Glutamatergic neuron (in vitro differentiated cells): ENCODE results near the gene INSIG2. TPM values are rescaled to one million over a fixed set of nuclear protein-coding genes. Genes with fewer than 3 reads are reported as not detected.

ENCODE experiments used
- DNase-seq: peaks from one replicate; pipeline ENCODE4 v3.0.0; 2022
- H3K27ac Mint-ChIP-seq: one replicate; pipeline ENCODE4 v1.8.0; 2020; ENCODE audit warnings: mild to moderate bottlenecking, mixed read lengths, inconsistent platforms; ENCODE audit not compliant: unreplicated experiment
- H3K27me3 Mint-ChIP-seq: one replicate; pipeline ENCODE4 v1.8.0; 2020; ENCODE audit warnings: mild to moderate bottlenecking, moderate library complexity, mixed read lengths, inconsistent platforms; ENCODE audit not compliant: unreplicated experiment
- H3K36me3 Mint-ChIP-seq: one replicate; pipeline ENCODE4 v1.8.0; 2020; ENCODE audit warnings: mild to moderate bottlenecking, mixed read lengths, inconsistent platforms; ENCODE audit not compliant: unreplicated experiment
- H3K4me1 Mint-ChIP-seq: one replicate; pipeline ENCODE4 v1.8.0; 2020; ENCODE audit warnings: mild to moderate bottlenecking, low read depth, mixed read lengths, inconsistent platforms; ENCODE audit not compliant: unreplicated experiment
- H3K4me3 Mint-ChIP-seq: one replicate; pipeline ENCODE4 v1.8.0; 2020; ENCODE audit warnings: mild to moderate bottlenecking, mixed read lengths, inconsistent platforms; ENCODE audit not compliant: unreplicated experiment
- H3K9me3 Mint-ChIP-seq: one replicate; pipeline ENCODE4 v1.8.0; 2020; ENCODE audit warnings: mild to moderate bottlenecking, moderate library complexity, mixed read lengths, inconsistent platforms; ENCODE audit not compliant: unreplicated experiment
- total RNA-seq: library from RNA; stranded (reverse); fragmentation: NEBNext Ultra II Directional; extraction: Animal tissue kit (Norgen Biotek cat#: 25700); gene quantifications from one replicate; pipeline ENCODE4 v1.2.1, GENCODE V29; 2021; ENCODE audit not compliant: unreplicated experiment
- TF ChIP-seq, protein P1 (sequence below): fragments of 200-600 bp; sonication (generic); IDR thresholded peaks from one replicate; pipeline ENCODE4 v1.5.0; 2021; ENCODE audit not compliant: partially characterized antibody, unreplicated experiment

Gene INSIG2
- total RNA-seq, 1 donor from 2014 or later: 20.3 TPM

GRCh38 chr2:118112771-118113334 lies 24.6 kb downstream of the INSIG2 start:
- H3K4me3 Mint-ChIP-seq: no peak overlapping the region

DNA sequence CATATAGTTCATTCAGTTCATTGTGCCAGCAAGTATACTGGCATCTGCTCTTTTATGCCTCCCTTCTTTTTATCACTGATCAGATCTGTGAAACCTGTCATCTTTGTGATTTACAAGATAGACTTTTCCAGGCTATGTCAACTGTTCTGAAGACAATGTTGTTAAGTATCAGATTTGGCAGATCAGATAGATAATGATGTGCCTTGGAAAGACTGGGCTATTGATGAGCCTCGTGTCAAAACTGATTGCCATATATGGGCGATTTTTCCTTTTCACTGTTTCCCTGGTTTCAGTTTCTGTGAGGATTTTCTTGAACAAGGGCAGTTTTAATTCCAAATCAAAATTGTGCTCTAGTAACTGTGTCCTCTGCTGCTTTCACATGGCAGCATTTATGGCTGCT lies 26.6 kb downstream of the INSIG2 start:
- Mint-ChIP-seq H3K27me3 (no peaks in the 10 kb centered on the region), H3K4me1 (no peaks in the 10 kb centered on the region), H3K36me3 (no peaks in the 10 kb centered on the region), H3K4me3 (no peak overlapping the region), H3K27ac (no peak overlapping the region), H3K9me3 (peaks cover 3% of the 10 kb centered on the region)
- no peak for DNase-seq
- TF ChIP-seq, protein P1, sequence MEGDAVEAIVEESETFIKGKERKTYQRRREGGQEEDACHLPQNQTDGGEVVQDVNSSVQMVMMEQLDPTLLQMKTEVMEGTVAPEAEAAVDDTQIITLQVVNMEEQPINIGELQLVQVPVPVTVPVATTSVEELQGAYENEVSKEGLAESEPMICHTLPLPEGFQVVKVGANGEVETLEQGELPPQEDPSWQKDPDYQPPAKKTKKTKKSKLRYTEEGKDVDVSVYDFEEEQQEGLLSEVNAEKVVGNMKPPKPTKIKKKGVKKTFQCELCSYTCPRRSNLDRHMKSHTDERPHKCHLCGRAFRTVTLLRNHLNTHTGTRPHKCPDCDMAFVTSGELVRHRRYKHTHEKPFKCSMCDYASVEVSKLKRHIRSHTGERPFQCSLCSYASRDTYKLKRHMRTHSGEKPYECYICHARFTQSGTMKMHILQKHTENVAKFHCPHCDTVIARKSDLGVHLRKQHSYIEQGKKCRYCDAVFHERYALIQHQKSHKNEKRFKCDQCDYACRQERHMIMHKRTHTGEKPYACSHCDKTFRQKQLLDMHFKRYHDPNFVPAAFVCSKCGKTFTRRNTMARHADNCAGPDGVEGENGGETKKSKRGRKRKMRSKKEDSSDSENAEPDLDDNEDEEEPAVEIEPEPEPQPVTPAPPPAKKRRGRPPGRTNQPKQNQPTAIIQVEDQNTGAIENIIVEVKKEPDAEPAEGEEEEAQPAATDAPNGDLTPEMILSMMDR: no peak

More at GRCh38 chr2:118112771-118113334, 24.6 kb downstream of the INSIG2 start:
- no peaks in the 10 kb centered on the region for H3K36me3 Mint-ChIP-seq
- H3K27ac Mint-ChIP-seq: no peak overlapping the region
- H3K27me3 Mint-ChIP-seq: no peaks in the 10 kb centered on the region
- TF ChIP-seq, protein P1: no peak
- H3K4me1 Mint-ChIP-seq: no peaks in the 10 kb centered on the region
- peaks cover 3% of the 10 kb centered on the region for H3K9me3 Mint-ChIP-seq
- DNase-seq: no peak

DNA sequence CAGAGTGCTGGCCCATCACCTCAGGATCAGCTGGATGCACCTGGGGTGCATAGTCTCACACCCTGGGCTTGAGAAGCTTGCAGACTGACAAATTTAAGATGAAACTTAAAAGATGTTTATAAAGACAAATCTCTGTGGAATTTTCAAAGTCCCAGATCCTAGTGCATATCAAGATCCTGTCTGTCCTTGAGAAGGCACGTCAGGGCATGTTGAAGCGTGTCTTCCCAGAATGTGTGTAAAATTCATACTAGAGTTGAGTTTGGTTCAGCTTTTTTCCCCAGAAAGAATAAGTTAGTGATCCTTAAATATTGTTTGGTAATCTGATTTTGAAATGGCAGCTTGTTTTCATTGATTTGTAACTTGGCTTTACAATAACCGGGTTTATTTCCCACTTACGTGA lies 27.5 kb downstream of the INSIG2 start:
- Mint-ChIP-seq H3K36me3 (no peaks in the 10 kb centered on the region), H3K4me1 (no peaks in the 10 kb centered on the region), H3K9me3 (peaks cover 3% of the 10 kb centered on the region), H3K4me3 (no peak overlapping the region), H3K27me3 (no peaks in the 10 kb centered on the region), H3K27ac (no peak overlapping the region)
- TF ChIP-seq, protein P1: no peak
- no peak for DNase-seq

- Mint-ChIP-seq H3K27me3 (no peaks in the 10 kb centered on the region), H3K4me1 (no peaks in the 10 kb centered on the region), H3K27ac (no peak overlapping the region), H3K4me3 (no peak overlapping the region), H3K9me3 (peaks cover 3% of the 10 kb centered on the region), H3K36me3 (no peaks in the 10 kb centered on the region)
- TF ChIP-seq, protein P1: no peak
- DNase-seq: no peak
Observed at GRCh38 chr2:118118479-118118878, 30.2 kb downstream of the INSIG2 start.

- Mint-ChIP-seq H3K36me3 (no peaks in the 10 kb centered on the region), H3K4me3 (no peak overlapping the region), H3K4me1 (no peaks in the 10 kb centered on the region), H3K27me3 (no peaks in the 10 kb centered on the region), H3K9me3 (peaks cover 3% of the 10 kb centered on the region), H3K27ac (no peak overlapping the region)
- TF ChIP-seq, protein P1: no peak
- no peak for DNase-seq
Observed at GRCh38 chr2:118119158-118119727, 31.0 kb downstream of the INSIG2 start.
